ENCODE data around the gene PTPN9. TPM values are rescaled to one million over a fixed set of nuclear protein-coding genes. Genes with fewer than 3 reads are reported as not detected.
A peak's percentile ranks its signal among the peaks of the same experiment; 100 is the strongest.

Gene PTPN9
- total and polyA plus RNA-seq, 2 of the 13 experiments (the other 11 are each of a cell fraction or from before 2014, with no cell fraction given), result 16.6 to 19.9 TPM

DNA sequence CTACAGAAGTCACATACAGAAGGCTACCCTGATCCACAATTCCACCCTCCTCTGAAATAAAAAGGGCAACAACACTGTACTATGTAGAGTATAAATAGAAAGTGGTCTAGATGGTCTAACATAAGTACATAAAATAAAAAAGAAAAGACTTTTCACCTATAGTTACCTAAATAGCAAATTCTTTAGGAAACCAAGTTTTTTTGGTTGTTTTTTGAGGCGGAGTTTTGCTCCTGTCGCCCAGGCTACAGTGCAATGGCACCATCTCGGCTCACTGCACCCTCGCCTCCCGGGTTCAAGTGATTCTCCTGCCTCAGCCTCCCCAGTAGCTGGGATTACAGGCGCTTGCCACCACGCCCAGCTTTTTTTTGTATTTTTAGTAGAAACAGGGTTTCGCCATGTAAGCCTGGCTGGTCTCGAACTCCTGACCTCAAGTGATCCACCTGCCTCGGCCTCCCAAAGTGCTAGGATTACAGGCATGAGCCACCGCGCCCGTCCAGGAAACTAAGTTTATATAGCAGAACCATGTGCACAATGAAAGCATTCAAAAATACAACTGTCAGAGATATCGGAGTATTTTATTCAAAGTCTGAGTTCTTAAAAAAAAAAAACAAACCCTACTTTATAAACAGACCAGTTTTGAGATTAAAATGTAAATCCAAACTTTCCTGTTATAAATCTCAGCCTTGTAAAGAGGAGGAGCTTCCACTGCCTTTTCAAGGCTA lies 129.4 kb downstream of the PTPN9 start:
- ATAC-seq, result no peak
- Histone ChIP-seq H3K79me2 (ENCODE audit: insufficient read depth, low read length) (peaks cover 65% of the 10 kb centered on the region), H4K20me1 (ENCODE audit: insufficient read depth, low read length) (peaks cover 40% of the 10 kb centered on the region), H3K4me1 (ENCODE audit: insufficient read depth, low read length) (peaks cover 24% of the 10 kb centered on the region), H3K9me3 (ENCODE audit: low read length) (no peaks in the 10 kb centered on the region), H3K27ac (ENCODE audit: extremely low read length, insufficient read depth, low read length) (peak overlapping the region; percentile 91), H3K4me3 (replicated peaks in 1 of 3; ENCODE audit: insufficient read depth in 1 of 3, low read depth in 2 of 3, low read length in 3 of 3) (peak overlapping the region; percentile 82 to 94 (median 88)), H3K27me3 (ENCODE audit: control insufficient read depth in 1 of 2, insufficient read depth in 2 of 2, low read length in 2 of 2) (no peaks in the 10 kb centered on the region), H3K9ac (ENCODE audit: insufficient read depth, low read depth, low read length) (peak overlapping the region; percentile 78), H2AFZ (ENCODE audit: low read length) (no peak overlapping the region), H3K4me2 (ENCODE audit: low read depth, low read length) (peak overlapping the region; percentile 85), H3K36me3 (replicated peaks in 1 of 2; ENCODE audit: control insufficient read depth in 1 of 2, insufficient read depth in 2 of 2, low read length in 2 of 2) (peaks cover 2 to 17% of the 10 kb centered on the region in 2 experiments; a peak in 3 of 5 replicates)
- ChIA-PET POLR2A (interaction anchor here (1.0 to 7.8 kb wide), 3 partner anchors 8 to 81 kb away, joined by 3 to 185 read pairs (median 5); partner anchors contain the start of gene MAN2C1), CTCF (ENCODE audit: low intra/inter-chr PET ratio, low total read pairs) (no interaction called here)
- DNase-seq (ENCODE audit: low spot score), result no peak
- FAIRE-seq, result peak; percentile 34
- intact Hi-C loops (cut with micrococcal nuclease; ENCODE audit: unreplicated experiment), result loop anchor here (5.0 kb wide), 2 partner anchors 82 to 178 kb away; partner anchors contain the start of genes MAN2C1 and SNUPN
- 30% methylated on average over 14 of the region's 14 CpGs for WGBS (ENCODE audit: low lambda C conversion rate)
- in situ Hi-C loops (cut with HindIII; ENCODE audit: extremely low pct_ligation_motif_present, low pct_unique_long_range_greater_than_20kb), result loop anchor here (5.0 kb wide), 1 partner anchor 82 kb away; the partner anchor contains the start of gene MAN2C1
- no TSS peak for BruUV-seq (replicated peaks)
- no peak for TF ChIP-seq IKZF1 (IDR thresholded peaks at IDR 0.05)
- TF ChIP-seq ZNF580 (CRISPR knock-in tag; IDR thresholded peaks at IDR 0.05; ENCODE audit: borderline replicate concordance, low read depth), result peak; percentile 4; the same call in 1 of the 2 replicates
- TF ChIP-seq HMG20A (CRISPR knock-in tag; IDR thresholded peaks at IDR 0.05; ENCODE audit: borderline replicate concordance), result no peak
- TF ChIP-seq ZNF205 (CRISPR knock-in tag; IDR thresholded peaks at IDR 0.05), result no peak
- no peak for TF ChIP-seq RNF219 (CRISPR knock-in tag; IDR thresholded peaks at IDR 0.05)
- TF ChIP-seq ZFP36L1 (CRISPR knock-in tag; IDR thresholded peaks at IDR 0.05), result 0 out of 2 replicates have a peak, but pooled peaks have one; percentile 26
- TF ChIP-seq, protein P1, sequence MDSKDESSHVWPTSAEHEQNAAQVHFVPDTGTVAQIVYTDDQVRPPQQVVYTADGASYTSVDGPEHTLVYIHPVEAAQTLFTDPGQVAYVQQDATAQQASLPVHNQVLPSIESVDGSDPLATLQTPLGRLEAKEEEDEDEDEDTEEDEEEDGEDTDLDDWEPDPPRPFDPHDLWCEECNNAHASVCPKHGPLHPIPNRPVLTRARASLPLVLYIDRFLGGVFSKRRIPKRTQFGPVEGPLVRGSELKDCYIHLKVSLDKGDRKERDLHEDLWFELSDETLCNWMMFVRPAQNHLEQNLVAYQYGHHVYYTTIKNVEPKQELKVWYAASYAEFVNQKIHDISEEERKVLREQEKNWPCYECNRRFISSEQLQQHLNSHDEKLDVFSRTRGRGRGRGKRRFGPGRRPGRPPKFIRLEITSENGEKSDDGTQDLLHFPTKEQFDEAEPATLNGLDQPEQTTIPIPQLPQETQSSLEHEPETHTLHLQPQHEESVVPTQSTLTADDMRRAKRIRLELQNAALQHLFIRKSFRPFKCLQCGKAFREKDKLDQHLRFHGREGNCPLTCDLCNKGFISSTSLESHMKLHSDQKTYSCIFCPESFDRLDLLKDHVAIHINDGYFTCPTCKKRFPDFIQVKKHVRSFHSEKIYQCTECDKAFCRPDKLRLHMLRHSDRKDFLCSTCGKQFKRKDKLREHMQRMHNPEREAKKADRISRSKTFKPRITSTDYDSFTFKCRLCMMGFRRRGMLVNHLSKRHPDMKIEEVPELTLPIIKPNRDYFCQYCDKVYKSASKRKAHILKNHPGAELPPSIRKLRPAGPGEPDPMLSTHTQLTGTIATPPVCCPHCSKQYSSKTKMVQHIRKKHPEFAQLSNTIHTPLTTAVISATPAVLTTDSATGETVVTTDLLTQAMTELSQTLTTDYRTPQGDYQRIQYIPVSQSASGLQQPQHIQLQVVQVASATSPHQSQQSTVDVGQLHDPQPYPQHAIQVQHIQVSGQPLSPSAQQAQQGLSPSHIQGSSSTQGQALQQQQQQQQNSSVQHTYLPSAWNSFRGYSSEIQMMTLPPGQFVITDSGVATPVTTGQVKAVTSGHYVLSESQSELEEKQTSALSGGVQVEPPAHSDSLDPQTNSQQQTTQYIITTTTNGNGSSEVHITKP (CRISPR knock-in tag; IDR thresholded peaks at IDR 0.05; ENCODE audit: low read depth), result no peak
- no peak for TF ChIP-seq ZNF775 (CRISPR knock-in tag; IDR thresholded peaks at IDR 0.05; ENCODE audit: borderline replicate concordance)
- TF ChIP-seq HNRNPLL (IDR thresholded peaks at IDR 0.05; ENCODE audit: low read depth, low read length, poor library complexity, severe bottlenecking), result no peak

All from HepG2 (cell line).